ENCODE results near the gene OTOP3. TPM values are rescaled to one million over a fixed set of nuclear protein-coding genes. Genes with fewer than 3 reads are reported as not detected.

The OTOP3 gene
- total RNA-seq, 2 donors from 2014 or later, result 0.66 to 2.3 TPM

DNA sequence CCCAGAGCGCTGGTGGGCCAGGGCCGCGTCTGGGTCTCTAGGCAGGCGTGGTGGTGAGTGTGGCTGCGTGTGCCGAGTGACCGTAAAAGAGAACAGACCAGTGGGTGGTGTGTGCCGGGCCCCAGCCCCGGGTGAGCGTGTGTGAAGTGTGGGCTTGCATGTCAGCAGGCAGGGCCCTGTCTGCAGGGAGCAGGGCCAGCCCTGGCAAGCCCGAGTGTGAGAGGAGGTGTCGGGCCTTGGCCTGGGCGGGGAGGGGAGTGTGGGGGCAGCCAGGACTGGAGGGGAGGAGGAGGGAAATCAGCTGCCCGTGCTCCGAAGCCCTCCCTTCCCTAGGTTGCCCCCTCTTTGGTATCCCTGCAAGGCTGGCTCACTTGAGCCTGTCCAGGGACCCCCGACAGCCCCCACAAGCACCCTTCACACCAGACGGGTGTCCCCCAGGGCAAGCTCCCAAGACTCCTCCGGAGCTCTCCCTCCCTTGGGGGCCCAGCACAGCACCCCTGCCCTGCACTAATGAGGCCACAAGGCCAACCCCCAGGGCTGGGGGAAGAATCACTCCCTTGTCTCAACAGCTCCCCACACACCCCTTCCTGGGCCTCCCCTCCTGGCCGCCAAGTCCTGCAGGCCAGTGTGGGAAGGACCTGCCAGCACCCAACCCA lies 14.5 kb upstream of the OTOP3 start:
- peaks cover 0 to 13% of the 10 kb centered on the region in 2 donors for H3K27me3 ChIP-seq
- no peaks in the 10 kb centered on the region for H3K36me3 ChIP-seq (replicated peaks in 1 of 2; ENCODE audit: insufficient read depth in 1 of 2, low read depth in 2 of 2)
- H3K9me3 ChIP-seq, result no peaks in the 10 kb centered on the region
- intact Hi-C loops (cut with DNase I), result no loop called here
- TF ChIP-seq, protein P1, sequence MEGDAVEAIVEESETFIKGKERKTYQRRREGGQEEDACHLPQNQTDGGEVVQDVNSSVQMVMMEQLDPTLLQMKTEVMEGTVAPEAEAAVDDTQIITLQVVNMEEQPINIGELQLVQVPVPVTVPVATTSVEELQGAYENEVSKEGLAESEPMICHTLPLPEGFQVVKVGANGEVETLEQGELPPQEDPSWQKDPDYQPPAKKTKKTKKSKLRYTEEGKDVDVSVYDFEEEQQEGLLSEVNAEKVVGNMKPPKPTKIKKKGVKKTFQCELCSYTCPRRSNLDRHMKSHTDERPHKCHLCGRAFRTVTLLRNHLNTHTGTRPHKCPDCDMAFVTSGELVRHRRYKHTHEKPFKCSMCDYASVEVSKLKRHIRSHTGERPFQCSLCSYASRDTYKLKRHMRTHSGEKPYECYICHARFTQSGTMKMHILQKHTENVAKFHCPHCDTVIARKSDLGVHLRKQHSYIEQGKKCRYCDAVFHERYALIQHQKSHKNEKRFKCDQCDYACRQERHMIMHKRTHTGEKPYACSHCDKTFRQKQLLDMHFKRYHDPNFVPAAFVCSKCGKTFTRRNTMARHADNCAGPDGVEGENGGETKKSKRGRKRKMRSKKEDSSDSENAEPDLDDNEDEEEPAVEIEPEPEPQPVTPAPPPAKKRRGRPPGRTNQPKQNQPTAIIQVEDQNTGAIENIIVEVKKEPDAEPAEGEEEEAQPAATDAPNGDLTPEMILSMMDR (IDR thresholded peaks at IDR 0.05), result no peak
- no peak for TF ChIP-seq POLR2A (IDR thresholded peaks at IDR 0.05)
- ATAC-seq (no peak), DNase-seq (no peak)
- H3K27ac ChIP-seq, result no peak overlapping the region
- 52 to 57% methylated on average over 16 to 17 of the region's 19 CpGs for WGBS, 2 donors
- peaks cover 28% of the 10 kb centered on the region for H3K4me1 ChIP-seq
- no peak overlapping the region for H3K4me3 ChIP-seq

DNA sequence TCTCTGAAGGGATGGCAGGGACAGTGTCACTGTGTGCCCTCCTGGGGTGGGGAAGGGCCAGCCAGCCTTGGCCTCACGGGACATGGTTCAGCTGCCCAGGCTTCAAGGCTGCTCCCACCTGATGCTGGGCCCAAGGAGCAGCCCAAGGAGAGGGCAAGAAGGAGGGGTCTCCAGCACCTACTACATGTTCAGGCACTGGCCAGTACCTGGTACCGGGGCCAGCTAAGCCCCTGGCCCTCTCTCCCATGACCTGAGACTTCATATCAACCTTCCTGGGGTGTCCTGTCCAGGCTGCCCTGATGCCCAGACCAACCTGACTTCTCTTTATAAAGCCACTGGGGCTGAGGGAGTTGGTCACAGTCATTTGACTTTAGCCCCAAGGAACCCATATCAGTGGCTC lies 13.9 kb upstream of the OTOP3 start:
- Histone ChIP-seq H3K9me3 (no peaks in the 10 kb centered on the region), H3K27ac (no peak overlapping the region), H3K27me3 (peaks cover 0 to 13% of the 10 kb centered on the region in 2 donors), H3K4me3 (no peak overlapping the region), H3K4me1 (peaks cover 28% of the 10 kb centered on the region), H3K36me3 (replicated peaks in 1 of 2; ENCODE audit: insufficient read depth in 1 of 2, low read depth in 2 of 2) (no peaks in the 10 kb centered on the region)
- intact Hi-C loops (cut with DNase I), result no loop called here
- ATAC-seq (no peak), DNase-seq (no peak)
- 78% methylated on average over 1 of the region's 2 CpGs; no CpG with 5 or more reads in 1 of the 2 donors for WGBS, 2 donors
- TF ChIP-seq, protein P1 (IDR thresholded peaks at IDR 0.05), result no peak

DNA sequence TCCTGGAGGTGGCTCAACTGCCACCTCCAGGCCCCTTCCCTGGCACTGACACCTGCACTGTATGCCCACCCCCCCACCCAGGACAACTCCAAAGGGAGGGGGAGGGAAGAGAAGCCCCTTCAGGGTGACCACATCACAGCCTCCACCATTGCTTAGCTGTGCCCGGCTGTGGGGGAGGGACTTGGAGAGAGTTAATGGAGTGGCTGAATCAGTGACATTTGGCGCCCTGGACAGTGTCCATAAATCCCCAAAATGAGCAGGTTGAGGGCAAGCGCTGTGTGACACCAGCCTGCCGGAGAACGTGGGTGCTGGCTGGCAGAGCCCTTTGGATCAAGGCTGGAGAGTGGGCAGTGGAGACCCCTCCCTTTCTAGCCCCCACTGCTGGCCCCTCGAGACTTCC lies 13.5 kb upstream of the OTOP3 start:
- WGBS, 2 donors, result 47 to 58% methylated on average over 5 to 6 of the region's 6 CpGs
- Histone ChIP-seq H3K27ac (no peak overlapping the region), H3K36me3 (replicated peaks in 1 of 2; ENCODE audit: insufficient read depth in 1 of 2, low read depth in 2 of 2) (no peaks in the 10 kb centered on the region), H3K4me3 (no peak overlapping the region), H3K9me3 (no peaks in the 10 kb centered on the region), H3K27me3 (peaks cover 0 to 13% of the 10 kb centered on the region in 2 donors), H3K4me1 (peaks cover 28% of the 10 kb centered on the region)
- no peak for ATAC-seq
- no peak for DNase-seq
- intact Hi-C loops (cut with DNase I), result no loop called here
- TF ChIP-seq, protein P1 (IDR thresholded peaks at IDR 0.05), result no peak
- no peak for TF ChIP-seq POLR2A (IDR thresholded peaks at IDR 0.05)

DNA sequence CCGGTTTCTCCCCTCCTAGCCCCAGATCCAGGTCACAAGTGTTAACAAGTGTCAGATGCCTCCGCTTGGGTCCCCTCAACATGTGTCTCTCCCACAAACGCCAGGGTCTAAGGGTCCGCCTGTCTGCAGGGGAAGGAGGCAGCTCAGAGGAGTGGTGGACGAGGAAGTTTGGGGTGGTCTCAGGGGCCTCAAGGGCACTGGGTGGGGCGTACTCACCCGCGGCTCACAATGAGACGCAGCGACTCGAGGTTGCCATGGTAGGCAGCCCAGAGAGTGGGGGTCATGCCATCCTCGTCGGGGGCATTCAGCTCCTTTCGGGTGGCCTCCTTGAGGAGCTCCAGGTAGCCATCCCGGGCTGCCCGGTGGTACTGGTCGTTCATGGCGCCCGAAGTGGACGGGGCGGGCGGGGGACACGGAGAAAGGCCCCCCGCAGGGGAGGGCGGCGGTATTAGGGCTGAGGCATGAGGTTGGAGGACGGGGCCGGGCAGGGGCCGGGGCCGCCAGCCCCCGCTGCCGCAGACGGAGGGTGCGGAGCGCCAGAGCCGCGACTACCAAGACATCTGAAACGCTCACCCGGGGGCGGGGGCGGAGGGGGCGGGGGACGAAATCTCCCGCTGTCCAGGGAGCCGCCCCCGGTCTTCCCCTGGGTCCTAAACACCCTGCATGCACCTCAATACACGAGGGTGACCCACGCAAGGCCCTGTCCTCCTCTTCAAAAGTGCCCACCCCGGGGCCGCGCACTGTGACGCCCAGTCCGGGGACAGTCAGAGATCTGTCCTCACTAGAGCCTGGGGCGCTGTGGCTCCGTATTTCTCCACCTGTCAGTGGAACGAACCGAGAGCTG lies 12.8 kb upstream of the OTOP3 start, which contains the start of gene USH1G:
USH1G (minus strand) TSS at position 562 of the 844 bp plus-strand sequence; CDS start at position 380, 182 bp downstream.
- peak; percentile 24 for ATAC-seq
- peaks cover 0 to 13% of the 10 kb centered on the region in 2 donors for H3K27me3 ChIP-seq
- no peaks in the 10 kb centered on the region for H3K36me3 ChIP-seq (replicated peaks in 1 of 2; ENCODE audit: insufficient read depth in 1 of 2, low read depth in 2 of 2)
- TF ChIP-seq, protein P1 (IDR thresholded peaks at IDR 0.05), result no peak
- TF ChIP-seq POLR2A (IDR thresholded peaks at IDR 0.05), result no peak
- WGBS, 2 donors, result 6 to 29% methylated on average over 12 to 55 of the region's 57 CpGs
- peaks cover 28% of the 10 kb centered on the region for H3K4me1 ChIP-seq
- no peak within 1 kb of the TSS for H3K4me3 ChIP-seq
- no peak within 1 kb of the TSS for H3K27ac ChIP-seq
- no peaks in the 10 kb centered on the region for H3K9me3 ChIP-seq
- DNase-seq, result peak in 2 of 4 donors; percentile 28 to 35
- intact Hi-C loops (cut with DNase I), result no loop called here

All from body of pancreas (tissue), 4 donors.